Stomach smooth muscle (tissue), 2 donors: ENCODE measurements around the gene NPNT.

Source experiments
- H3K27ac ChIP-seq: one replicate; pipeline ENCODE4 v1.7.0; 2013; ENCODE audit warnings: mild to moderate bottlenecking, low read length, inconsistent platforms
- H3K27me3 ChIP-seq, 2 donors: one replicate each; pipeline ENCODE4 v1.7.0; 2013; ENCODE audit warnings: low read length in 2 of 2; ENCODE audit not compliant: insufficient read depth in 2 of 2, control insufficient read depth in 1 of 2
- H3K36me3 ChIP-seq, 2 donors: one replicate each; pipeline ENCODE4 v1.7.0; 2013; ENCODE audit warnings: low read length in 2 of 2; ENCODE audit not compliant: control insufficient read depth in 2 of 2, insufficient read depth in 2 of 2
- H3K4me1 ChIP-seq: one replicate; pipeline ENCODE4 v1.7.0; 2013; ENCODE audit warnings: low read length; ENCODE audit not compliant: control insufficient read depth, insufficient read depth
- H3K4me3 ChIP-seq, 2 donors: one replicate each; pipeline ENCODE4 v1.7.0; 2013; ENCODE audit warnings: low read length in 2 of 2
- H3K9ac ChIP-seq, 2 donors: one replicate each; pipeline ENCODE4 v1.7.0; 2013; ENCODE audit warnings: low read length in 2 of 2, mild to moderate bottlenecking in 1 of 2
- H3K9me3 ChIP-seq, 2 donors: one replicate each; pipeline ENCODE4 v1.7.0; 2013; ENCODE audit warnings: low read length in 2 of 2; ENCODE audit not compliant: control insufficient read depth in 2 of 2
- donor health status: healthy.
- donor health status: Pancreatic carcinoma.

Gene NPNT

GRCh38 chr4:105921301-105921700, 26.0 kb downstream of the NPNT start:
- H3K4me3 ChIP-seq: no peak overlapping the region
- H3K4me1 ChIP-seq: no peaks in the 10 kb centered on the region
- H3K9ac ChIP-seq: no peak overlapping the region
- no peaks in the 10 kb centered on the region for H3K27me3 ChIP-seq
- no peaks in the 10 kb centered on the region for H3K36me3 ChIP-seq
- H3K9me3 ChIP-seq: no peaks in the 10 kb centered on the region
- no peak overlapping the region for H3K27ac ChIP-seq

- no peaks in the 10 kb centered on the region for H3K27me3 ChIP-seq
- no peak overlapping the region for H3K4me3 ChIP-seq
- H3K9ac ChIP-seq: no peak overlapping the region
- no peaks in the 10 kb centered on the region for H3K9me3 ChIP-seq
- no peak overlapping the region for H3K27ac ChIP-seq
- no peaks in the 10 kb centered on the region for H3K4me1 ChIP-seq
- no peaks in the 10 kb centered on the region for H3K36me3 ChIP-seq
Observed at GRCh38 chr4:105923497-105924238, 28.4 kb downstream of the NPNT start.

GRCh38 chr4:105924341-105924740, 29.1 kb downstream of the NPNT start:
- Histone ChIP-seq H3K4me1 (no peaks in the 10 kb centered on the region), H3K4me3 (no peak overlapping the region), H3K36me3 (no peaks in the 10 kb centered on the region), H3K9ac (no peak overlapping the region), H3K27ac (no peak overlapping the region), H3K27me3 (no peaks in the 10 kb centered on the region), H3K9me3 (no peaks in the 10 kb centered on the region)

- no peaks in the 10 kb centered on the region for H3K36me3 ChIP-seq
- H3K4me1 ChIP-seq: no peaks in the 10 kb centered on the region
- H3K9me3 ChIP-seq: no peaks in the 10 kb centered on the region
- no peak overlapping the region for H3K27ac ChIP-seq
- no peak overlapping the region for H3K4me3 ChIP-seq
- no peaks in the 10 kb centered on the region for H3K27me3 ChIP-seq
- H3K9ac ChIP-seq: no peak overlapping the region
Observed at GRCh38 chr4:105930698-105931097, 35.4 kb downstream of the NPNT start.

GRCh38 chr4:105933083-105933482, 37.8 kb downstream of the NPNT start:
- Histone ChIP-seq H3K27me3 (no peaks in the 10 kb centered on the region), H3K27ac (no peak overlapping the region), H3K4me3 (no peak overlapping the region), H3K36me3 (no peaks in the 10 kb centered on the region), H3K4me1 (no peaks in the 10 kb centered on the region), H3K9me3 (no peaks in the 10 kb centered on the region), H3K9ac (no peak overlapping the region)

GRCh38 chr4:105934386-105934785, 39.1 kb downstream of the NPNT start:
- Histone ChIP-seq H3K9me3 (no peaks in the 10 kb centered on the region), H3K4me1 (no peaks in the 10 kb centered on the region), H3K36me3 (no peaks in the 10 kb centered on the region)

GRCh38 chr4:105936901-105937300, 41.6 kb downstream of the NPNT start:
- Histone ChIP-seq H3K9ac (no peak overlapping the region), H3K27ac (no peak overlapping the region), H3K9me3 (no peaks in the 10 kb centered on the region), H3K4me3 (no peak overlapping the region), H3K4me1 (no peaks in the 10 kb centered on the region), H3K36me3 (no peaks in the 10 kb centered on the region), H3K27me3 (no peaks in the 10 kb centered on the region)

More at GRCh38 chr4:105934386-105934785, 39.1 kb downstream of the NPNT start:
- Histone ChIP-seq H3K4me3 (no peak overlapping the region), H3K27me3 (no peaks in the 10 kb centered on the region), H3K27ac (no peak overlapping the region), H3K9ac (no peak overlapping the region)

- H3K36me3 ChIP-seq: no peaks in the 10 kb centered on the region
- no peak overlapping the region for H3K27ac ChIP-seq
- H3K9ac ChIP-seq: no peak overlapping the region
- no peaks in the 10 kb centered on the region for H3K9me3 ChIP-seq
- H3K4me1 ChIP-seq: no peaks in the 10 kb centered on the region
- H3K4me3 ChIP-seq: no peak overlapping the region
- H3K27me3 ChIP-seq: no peaks in the 10 kb centered on the region
Observed at GRCh38 chr4:105937759-105938158, 42.5 kb downstream of the NPNT start.

GRCh38 chr4:105943234-105943633, 48.0 kb downstream of the NPNT start:
- H3K9ac ChIP-seq: no peak overlapping the region
- H3K27me3 ChIP-seq: no peaks in the 10 kb centered on the region
- H3K4me1 ChIP-seq: no peaks in the 10 kb centered on the region
- H3K36me3 ChIP-seq: no peaks in the 10 kb centered on the region
- H3K27ac ChIP-seq: no peak overlapping the region
- no peak overlapping the region for H3K4me3 ChIP-seq
- no peaks in the 10 kb centered on the region for H3K9me3 ChIP-seq

- Histone ChIP-seq H3K4me3 (no peak overlapping the region), H3K9me3 (no peaks in the 10 kb centered on the region), H3K27me3 (no peaks in the 10 kb centered on the region), H3K27ac (no peak overlapping the region), H3K4me1 (no peaks in the 10 kb centered on the region), H3K9ac (no peak overlapping the region), H3K36me3 (no peaks in the 10 kb centered on the region)
Observed at GRCh38 chr4:105944540-105944939, 49.3 kb downstream of the NPNT start.

- no peak overlapping the region for H3K9ac ChIP-seq
- H3K27me3 ChIP-seq: no peaks in the 10 kb centered on the region
- H3K4me1 ChIP-seq: no peaks in the 10 kb centered on the region
- no peaks in the 10 kb centered on the region for H3K36me3 ChIP-seq
- H3K9me3 ChIP-seq: no peaks in the 10 kb centered on the region
- H3K4me3 ChIP-seq: no peak overlapping the region
- no peak overlapping the region for H3K27ac ChIP-seq
Observed at GRCh38 chr4:105946771-105947170, 51.5 kb downstream of the NPNT start.
